ENCODE data around the gene DENND2A.

DNA sequence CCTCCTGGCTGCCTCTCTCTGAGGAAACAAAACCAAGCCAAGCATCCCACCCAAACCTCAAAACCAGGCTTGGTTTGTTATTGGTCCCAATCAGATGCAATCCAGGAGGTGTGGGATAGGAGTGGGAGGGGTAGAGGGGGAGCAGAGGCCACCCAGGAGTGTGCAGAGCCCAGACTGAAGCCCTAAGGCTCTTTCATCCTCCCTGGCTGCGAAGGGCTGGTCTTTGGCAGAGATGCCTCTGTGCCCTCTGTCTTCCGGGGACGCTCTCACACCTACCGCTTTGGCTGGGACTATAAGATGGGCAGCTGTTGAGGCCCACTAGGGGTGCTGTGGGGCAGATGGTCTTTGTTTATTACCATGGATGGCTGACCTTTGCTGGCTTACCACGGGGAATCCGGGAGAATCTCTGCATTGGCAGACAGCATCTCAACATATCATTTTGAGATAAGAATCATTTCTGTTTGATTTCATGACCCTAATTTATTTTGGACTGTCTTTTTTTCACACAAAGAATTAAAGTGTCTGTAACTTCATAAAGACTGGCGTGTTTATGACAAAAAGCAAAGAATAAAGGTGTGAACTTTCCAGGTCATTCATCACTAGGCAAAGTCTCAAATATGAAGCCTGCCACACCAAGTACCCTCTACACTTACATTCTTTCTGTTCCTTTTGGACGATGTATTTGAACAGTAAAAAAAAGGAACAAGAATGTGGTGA, 6.5 kb upstream of the DENND2A start:
- TF ChIP-seq, protein P1, sequence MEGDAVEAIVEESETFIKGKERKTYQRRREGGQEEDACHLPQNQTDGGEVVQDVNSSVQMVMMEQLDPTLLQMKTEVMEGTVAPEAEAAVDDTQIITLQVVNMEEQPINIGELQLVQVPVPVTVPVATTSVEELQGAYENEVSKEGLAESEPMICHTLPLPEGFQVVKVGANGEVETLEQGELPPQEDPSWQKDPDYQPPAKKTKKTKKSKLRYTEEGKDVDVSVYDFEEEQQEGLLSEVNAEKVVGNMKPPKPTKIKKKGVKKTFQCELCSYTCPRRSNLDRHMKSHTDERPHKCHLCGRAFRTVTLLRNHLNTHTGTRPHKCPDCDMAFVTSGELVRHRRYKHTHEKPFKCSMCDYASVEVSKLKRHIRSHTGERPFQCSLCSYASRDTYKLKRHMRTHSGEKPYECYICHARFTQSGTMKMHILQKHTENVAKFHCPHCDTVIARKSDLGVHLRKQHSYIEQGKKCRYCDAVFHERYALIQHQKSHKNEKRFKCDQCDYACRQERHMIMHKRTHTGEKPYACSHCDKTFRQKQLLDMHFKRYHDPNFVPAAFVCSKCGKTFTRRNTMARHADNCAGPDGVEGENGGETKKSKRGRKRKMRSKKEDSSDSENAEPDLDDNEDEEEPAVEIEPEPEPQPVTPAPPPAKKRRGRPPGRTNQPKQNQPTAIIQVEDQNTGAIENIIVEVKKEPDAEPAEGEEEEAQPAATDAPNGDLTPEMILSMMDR (IDR thresholded peaks at IDR 0.05 in 4 of 5, conservative IDR thresholded peaks at IDR 0.05 in 1 of 5), result peak in 2 of 5 experiments; percentile 11 to 47
- TF ChIP-seq POLR2A (IDR thresholded peaks at IDR 0.05), result no peak
